HG03460 (cell line): ENCODE measurements around the gene SPSB3.

Experiments used
- ATAC-seq: cut with Tn5 transposase; IDR thresholded peaks from one replicate; pipeline ENCODE4 v1.9.1; 2021; ENCODE audit not compliant: unreplicated experiment

SPSB3 gene

DNA sequence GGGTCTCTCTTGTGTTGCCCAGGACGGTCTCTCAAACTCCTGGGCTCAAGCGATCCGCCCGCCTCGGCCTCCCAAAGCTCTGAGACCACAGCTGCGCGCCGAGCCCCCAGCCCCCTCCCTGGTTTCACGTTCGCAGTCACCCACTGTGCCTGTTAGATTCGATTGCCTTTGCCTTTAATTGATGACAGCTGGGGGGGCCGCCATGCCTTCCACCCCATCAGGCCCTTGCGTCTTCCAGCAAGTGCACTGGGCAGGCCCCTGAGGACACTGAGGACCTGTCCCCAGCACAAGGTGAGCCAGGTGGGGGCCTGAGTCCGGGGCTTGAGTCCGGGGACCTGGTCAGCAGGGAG is 7.9 kb upstream of the SPSB3 start:
- ATAC-seq, result no peak

DNA sequence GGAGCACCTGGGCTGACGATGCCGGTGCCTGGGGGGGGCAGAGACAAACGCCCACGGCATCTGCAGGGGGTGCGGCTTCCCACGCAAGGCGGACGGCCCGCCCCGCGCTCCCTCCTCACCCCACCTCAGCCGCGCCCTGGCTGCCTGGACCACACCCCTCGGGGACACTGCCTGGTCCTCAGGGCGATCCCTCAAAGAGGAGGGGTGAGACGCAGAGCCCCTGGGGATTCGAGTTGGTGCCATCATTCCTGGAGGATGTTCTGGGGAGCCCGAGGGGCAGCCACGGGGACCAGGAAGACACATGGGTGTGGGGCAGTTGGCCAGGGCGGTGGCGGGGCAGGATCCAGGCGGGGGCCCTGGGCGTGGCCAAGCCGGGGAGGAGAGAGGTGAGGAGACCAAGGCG is 7.3 kb upstream of the SPSB3 start:
- no peak for ATAC-seq

GRCh38 chr16:1788708-1789100 is 6.3 kb upstream of the SPSB3 start:
- ATAC-seq, result no peak

GRCh38 chr16:1788095-1788707 is 5.8 kb upstream of the SPSB3 start:
- ATAC-seq, result no peak

DNA sequence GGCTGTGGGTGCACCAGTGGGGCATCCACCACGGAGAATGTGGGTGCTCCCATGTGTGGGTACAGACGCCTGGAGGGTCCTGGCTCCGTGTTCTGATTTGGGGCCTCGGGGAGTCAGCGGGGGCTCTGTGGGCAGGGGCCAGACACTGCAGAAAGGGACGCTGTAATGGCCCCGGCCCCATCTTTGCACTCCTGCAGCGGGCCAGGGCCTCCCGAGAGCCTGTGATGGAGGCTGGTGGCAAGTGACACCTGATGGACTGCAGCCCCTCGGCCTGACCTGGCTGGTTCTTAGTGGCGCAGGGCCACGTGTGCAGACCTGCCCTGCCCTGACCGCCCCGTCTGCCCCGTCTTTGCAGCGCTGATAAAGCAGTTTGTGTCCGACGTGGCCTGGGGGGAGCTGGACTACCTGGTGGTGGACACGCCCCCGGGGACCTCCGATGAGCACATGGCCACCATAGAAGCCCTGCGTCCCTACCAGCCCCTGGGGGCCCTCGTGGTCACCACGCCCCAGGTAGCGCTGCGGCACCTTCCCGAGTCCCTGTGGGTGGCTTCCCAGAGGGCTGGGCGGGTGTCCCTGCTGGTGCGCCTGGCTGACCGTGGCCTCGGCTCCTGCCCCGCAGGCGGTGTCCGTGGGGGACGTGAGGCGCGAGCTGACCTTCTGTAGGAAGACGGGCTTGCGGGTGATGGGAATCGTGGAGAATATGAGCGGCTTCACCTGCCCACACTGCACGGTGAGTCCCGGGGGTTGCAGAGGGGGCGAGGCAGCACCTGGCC is 5.1 kb upstream of the SPSB3 start:
- no peak for ATAC-seq

DNA sequence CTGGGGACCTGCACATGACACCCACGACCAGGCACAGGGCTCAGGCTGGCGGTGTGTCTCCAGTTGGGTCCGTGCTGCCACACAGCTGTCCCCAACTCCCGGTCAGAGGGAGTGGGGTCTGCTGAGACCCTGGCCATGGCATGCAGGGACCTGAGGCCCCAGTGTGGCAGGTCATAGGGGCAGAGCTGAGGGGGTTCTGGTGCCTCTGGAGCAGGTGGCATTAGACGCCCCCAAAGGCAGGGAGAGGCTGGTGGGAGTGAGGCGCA is 4.6 kb upstream of the SPSB3 start:
- ATAC-seq, result no peak

- ATAC-seq, result no peak
Observed at GRCh38 chr16:1786242-1787055, 4.1 kb upstream of the SPSB3 start.

DNA sequence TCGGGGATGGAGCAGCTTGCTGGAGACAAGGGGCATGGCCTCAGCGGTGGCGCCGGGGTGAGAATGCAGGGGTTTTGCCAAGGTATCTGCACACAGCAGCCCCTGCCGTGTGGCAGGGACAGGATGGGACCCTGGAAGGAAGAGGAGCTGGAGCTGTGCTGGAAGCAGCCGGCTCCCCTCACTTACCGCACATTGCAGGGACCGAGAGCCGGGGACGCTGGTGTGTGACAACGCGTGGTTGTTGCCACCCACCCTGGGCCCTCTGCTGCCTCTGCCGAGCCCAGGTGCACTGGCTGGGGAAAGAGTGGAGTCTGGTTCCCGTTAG is 3.4 kb upstream of the SPSB3 start:
- ATAC-seq, result no peak

DNA sequence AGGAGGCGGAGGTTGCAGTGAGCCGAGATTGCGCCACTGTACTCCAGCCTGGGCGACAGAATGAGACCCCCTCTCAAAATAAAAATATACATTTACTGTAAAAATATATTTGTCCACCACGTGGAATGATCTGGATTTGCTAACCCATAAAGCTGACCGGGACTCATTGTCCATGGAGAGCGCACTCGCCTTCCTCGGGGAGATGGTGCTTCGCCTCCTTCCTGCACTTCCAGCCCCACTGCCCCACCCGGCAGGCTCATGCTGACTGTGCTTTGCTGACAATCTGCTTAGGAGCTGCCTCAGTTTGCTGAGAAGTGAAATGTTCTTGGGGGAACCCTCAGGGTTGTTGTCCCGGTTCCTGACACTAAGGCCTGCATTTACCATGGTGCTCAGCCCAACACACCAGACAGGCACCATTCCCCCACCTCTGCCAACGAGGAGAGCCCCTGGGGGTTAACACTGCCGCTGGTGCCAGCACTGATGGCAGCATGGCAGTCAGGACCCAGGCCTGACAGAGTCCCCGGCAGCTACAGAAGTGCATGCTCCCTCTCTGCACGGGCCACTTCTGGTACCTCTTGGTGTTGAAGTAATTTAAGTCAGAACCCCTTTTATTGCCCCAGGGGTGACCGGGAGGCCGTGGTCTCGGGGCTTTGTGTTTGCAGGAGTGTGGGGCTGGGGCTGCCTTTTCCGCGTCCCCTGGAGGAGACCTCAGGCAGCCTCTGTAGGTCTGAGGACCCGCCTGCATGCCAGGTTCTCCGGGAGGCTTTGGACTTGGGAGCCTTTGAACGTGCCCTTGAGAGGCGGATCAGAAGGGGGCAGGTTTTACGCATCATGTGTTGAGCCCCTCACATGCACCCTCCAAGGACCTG is 2.8 kb upstream of the SPSB3 start:
- ATAC-seq, result no peak

DNA sequence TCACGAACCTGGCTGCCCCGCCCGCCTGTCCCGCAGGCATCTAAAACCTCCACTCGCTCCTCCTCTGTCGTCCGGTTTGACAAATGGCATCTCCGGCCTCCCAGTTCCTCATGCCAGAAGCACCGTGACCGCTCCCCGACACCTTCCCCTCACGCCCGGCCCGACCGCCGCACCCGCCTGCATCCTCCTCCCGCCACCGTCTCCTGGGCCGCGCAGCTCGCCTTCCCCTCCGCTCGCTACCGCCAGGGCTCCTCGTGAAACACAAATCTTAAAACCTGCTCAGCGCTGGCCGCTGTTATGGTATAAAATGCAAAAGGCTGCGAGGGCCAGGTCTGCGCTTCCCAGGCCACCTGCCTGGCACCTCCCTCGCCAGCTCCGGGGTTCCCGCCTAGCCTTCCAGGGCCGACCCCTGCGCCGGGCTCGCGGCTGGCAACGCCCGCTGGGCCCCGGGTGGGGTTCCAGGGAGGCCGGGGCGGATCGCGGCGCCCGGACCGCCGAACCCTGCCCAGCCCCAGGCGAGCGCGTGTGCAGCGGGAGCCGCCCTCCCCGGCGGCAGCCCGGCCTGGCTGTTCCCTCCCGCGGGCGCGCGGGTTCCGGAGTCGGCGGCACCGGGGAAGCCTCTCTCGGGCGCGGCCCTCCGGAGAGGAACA is 488 bp downstream of the SPSB3 start:
- peak; percentile 0 for ATAC-seq

DNA sequence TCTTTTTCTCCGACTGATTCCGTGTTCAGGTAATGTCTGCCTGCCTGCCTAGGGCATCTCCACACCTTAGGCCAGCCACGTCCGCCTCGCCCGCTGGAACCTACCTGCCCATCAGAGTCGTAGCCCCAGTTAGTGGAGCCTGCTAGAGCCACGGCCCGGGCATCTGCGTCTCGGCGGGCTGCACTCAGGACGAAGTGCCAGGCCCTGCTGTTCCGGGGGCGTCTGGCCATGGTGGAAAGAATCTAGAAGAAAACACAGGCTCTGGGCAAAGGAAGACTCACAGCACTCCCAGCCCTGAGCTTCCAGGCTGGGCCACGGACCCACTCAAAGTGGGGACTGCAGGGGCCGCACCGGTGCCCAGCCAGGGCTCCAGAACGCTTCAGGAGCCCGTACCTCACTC is 1.1 kb downstream of the SPSB3 start:
- no peak for ATAC-seq

DNA sequence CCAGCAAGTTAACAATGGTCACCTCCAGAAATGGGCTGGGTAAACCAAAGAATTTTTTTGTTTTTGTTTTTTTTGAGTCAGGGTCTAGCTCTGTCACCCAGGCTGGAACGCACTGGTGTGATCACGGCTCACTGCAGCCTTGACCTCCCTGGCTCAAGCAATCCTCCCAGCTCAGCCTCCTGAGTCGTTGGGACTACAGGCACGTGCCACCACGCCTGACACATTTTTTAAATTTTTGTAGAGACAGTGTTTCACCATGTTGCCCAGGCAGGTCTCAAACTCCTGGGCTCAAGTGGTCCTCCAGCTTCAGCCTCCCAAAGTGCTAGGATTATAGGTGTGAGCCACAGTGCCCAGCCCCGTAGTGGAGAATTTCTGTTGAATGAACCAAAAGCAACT is 1.7 kb downstream of the SPSB3 start:
- no peak for ATAC-seq

GRCh38 chr16:1779741-1780676 is 2.4 kb downstream of the SPSB3 start:
- no peak for ATAC-seq

DNA sequence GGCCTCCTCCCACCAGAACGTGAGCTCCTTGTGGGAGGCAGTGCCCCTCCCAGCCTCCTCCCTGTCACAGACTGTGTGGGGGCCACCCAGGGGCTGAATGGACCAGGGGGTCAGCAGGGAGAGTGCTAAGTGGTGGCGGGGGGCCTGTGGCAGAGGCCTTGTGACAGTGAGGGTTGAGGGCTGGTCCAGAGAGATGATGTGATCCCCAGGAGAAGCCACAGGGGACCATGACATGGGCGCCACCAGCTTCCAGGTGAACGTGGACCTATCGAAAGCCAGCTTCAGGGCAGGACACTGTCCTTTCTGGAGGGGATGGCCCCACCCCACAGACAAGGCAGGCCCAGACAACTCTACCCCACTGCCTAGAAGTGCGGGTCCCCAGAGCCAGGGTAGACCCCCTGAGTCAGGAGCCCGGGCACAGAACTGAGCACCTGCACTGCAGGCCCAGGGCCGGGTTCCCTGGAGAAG is 3.1 kb downstream of the SPSB3 start:
- ATAC-seq, result no peak

- no peak for ATAC-seq
Observed at GRCh38 chr16:1778200-1779179, 3.9 kb downstream of the SPSB3 start.

DNA sequence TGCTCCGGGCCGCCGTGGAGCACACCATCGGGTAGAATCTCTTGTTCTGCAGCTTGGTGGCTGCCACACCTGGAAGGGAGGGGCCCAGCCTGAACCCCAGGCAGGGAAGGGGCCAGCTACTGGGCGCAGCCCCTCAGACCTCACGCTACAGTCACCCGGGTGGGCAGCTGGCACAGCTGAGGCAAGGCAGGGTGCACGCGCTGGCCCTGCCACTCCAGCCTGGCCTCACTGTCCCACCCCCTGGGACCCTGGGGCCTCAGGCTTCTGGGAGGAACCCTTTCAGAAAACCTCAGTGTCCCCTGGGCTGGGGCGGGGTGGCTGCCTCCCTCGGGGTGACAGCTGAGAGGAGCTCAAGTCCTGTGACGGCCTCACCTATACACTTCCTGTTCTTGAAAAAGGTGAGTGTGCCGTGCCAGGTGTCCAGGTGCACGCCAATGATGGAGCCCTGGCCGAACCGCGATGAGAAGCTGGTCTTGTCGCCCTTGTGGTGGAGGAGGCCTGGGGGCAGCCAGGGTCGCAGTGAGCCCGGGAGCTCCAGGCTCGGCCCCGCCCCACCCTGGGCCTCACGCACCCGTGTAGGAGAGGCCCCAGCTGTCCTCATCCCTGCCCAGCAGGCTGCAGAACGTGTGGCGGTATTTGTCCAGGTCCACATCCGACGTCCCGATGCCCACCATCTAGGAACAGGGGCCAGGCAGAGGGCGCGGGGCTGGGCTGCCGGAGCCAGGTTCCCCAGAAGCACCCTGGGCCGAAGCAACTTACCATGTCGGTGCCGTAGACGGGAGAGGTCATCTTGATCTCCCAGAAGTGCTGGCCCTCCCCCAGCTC is 4.8 kb downstream of the SPSB3 start:
- ATAC-seq, result no peak

- ATAC-seq, result no peak
Observed at GRCh38 chr16:1776991-1777374, 5.4 kb downstream of the SPSB3 start.

GRCh38 chr16:1776672-1776955 is 5.8 kb downstream of the SPSB3 start:
- ATAC-seq, result no peak
